ENCODE data around the gene CEP83. TPM values are rescaled to one million over a fixed set of nuclear protein-coding genes. Genes with fewer than 3 reads are reported as not detected.

Gene CEP83
- total RNA-seq, 1 experiment from 2014 or later: 28.9 TPM

- intact Hi-C loops (cut with micrococcal nuclease; ENCODE audit: unreplicated experiment): no loop called here
- CTCF ChIA-PET: no interaction called here
- Mint-ChIP-seq H3K36me3 (ENCODE audit: insufficient read depth, unreplicated experiment) (peaks cover 8% of the 10 kb centered on the region), H3K27ac (ENCODE audit: unreplicated experiment) (no peak overlapping the region), H3K4me3 (ENCODE audit: low read depth, unreplicated experiment) (no peak overlapping the region), H3K27me3 (ENCODE audit: unreplicated experiment) (no peaks in the 10 kb centered on the region), H3K4me1 (ENCODE audit: low read depth, unreplicated experiment) (no peaks in the 10 kb centered on the region), H3K9me3 (ENCODE audit: low read depth, unreplicated experiment) (no peaks in the 10 kb centered on the region)
- BruUV-seq (replicated peaks): no TSS peak
- TF ChIP-seq CTCF (IDR thresholded peaks at IDR 0.05; ENCODE audit: unreplicated experiment): no peak
- no peak for DNase-seq
Observed at GRCh38 chr12:94261119-94261518, 198.5 kb downstream of the CEP83 start.

- Mint-ChIP-seq H3K9me3 (ENCODE audit: low read depth, unreplicated experiment) (no peaks in the 10 kb centered on the region), H3K27ac (ENCODE audit: unreplicated experiment) (no peak overlapping the region), H3K4me3 (ENCODE audit: low read depth, unreplicated experiment) (no peak overlapping the region), H3K27me3 (ENCODE audit: unreplicated experiment) (no peaks in the 10 kb centered on the region), H3K36me3 (ENCODE audit: insufficient read depth, unreplicated experiment) (peaks cover 8% of the 10 kb centered on the region), H3K4me1 (ENCODE audit: low read depth, unreplicated experiment) (no peaks in the 10 kb centered on the region)
- BruUV-seq (replicated peaks): no TSS peak
- no peak for TF ChIP-seq CTCF (IDR thresholded peaks at IDR 0.05; ENCODE audit: unreplicated experiment)
- CTCF ChIA-PET: interaction anchor here (0.6 kb wide), 1 partner anchor 49 kb away, joined by 3 read pairs; no protein-coding TSS in a partner anchor
- intact Hi-C loops (cut with micrococcal nuclease; ENCODE audit: unreplicated experiment): no loop called here
- no peak for DNase-seq
Observed at GRCh38 chr12:94260717-94261116, 198.9 kb downstream of the CEP83 start.

- Mint-ChIP-seq H3K4me1 (ENCODE audit: low read depth, unreplicated experiment) (no peaks in the 10 kb centered on the region), H3K36me3 (ENCODE audit: insufficient read depth, unreplicated experiment) (peaks cover 8% of the 10 kb centered on the region), H3K27ac (ENCODE audit: unreplicated experiment) (no peak overlapping the region), H3K27me3 (ENCODE audit: unreplicated experiment) (no peaks in the 10 kb centered on the region), H3K4me3 (ENCODE audit: low read depth, unreplicated experiment) (no peak overlapping the region), H3K9me3 (ENCODE audit: low read depth, unreplicated experiment) (no peaks in the 10 kb centered on the region)
- CTCF ChIA-PET: no interaction called here
- no peak for DNase-seq
- intact Hi-C loops (cut with micrococcal nuclease; ENCODE audit: unreplicated experiment): no loop called here
- BruUV-seq (replicated peaks): no TSS peak
- TF ChIP-seq CTCF (IDR thresholded peaks at IDR 0.05; ENCODE audit: unreplicated experiment): no peak
Observed at GRCh38 chr12:94260017-94260416, 199.7 kb downstream of the CEP83 start.

GRCh38 chr12:94258593-94258992 is 201.1 kb downstream of the CEP83 start:
- intact Hi-C loops (cut with micrococcal nuclease; ENCODE audit: unreplicated experiment): no loop called here
- peaks cover 8% of the 10 kb centered on the region for H3K36me3 Mint-ChIP-seq (ENCODE audit: insufficient read depth, unreplicated experiment)
- no TSS peak for BruUV-seq (replicated peaks)
- H3K4me3 Mint-ChIP-seq (ENCODE audit: low read depth, unreplicated experiment): no peak overlapping the region
- no peak for TF ChIP-seq CTCF (IDR thresholded peaks at IDR 0.05; ENCODE audit: unreplicated experiment)
- H3K27ac Mint-ChIP-seq (ENCODE audit: unreplicated experiment): no peak overlapping the region
- no peaks in the 10 kb centered on the region for H3K4me1 Mint-ChIP-seq (ENCODE audit: low read depth, unreplicated experiment)
- no peaks in the 10 kb centered on the region for H3K27me3 Mint-ChIP-seq (ENCODE audit: unreplicated experiment)
- H3K9me3 Mint-ChIP-seq (ENCODE audit: low read depth, unreplicated experiment): no peaks in the 10 kb centered on the region
- no peak for DNase-seq
- CTCF ChIA-PET: no interaction called here

Other genes starting within 250 kb of the CEP83 start
- 4.0 and 6.8 TPM in 2 replicates for gene TMCC3, start 190.7 kb upstream of the CEP83 start, total RNA-seq (2022)

Data from Calu3 (cell line).